GM23248 (cell line): Measurements from ENCODE around the gene CDC27. TPM values are rescaled to one million over a fixed set of nuclear protein-coding genes. Genes with fewer than 3 reads are reported as not detected.

Experiments used
- DNase-seq: peaks from one replicate; pipeline ENCODE4 v3.0.0-alpha.2; 2015
- H2AFZ ChIP-seq: fragments of 200-600 bp; sonication (generic); 2 replicates; pipeline ENCODE4 v1.6.1; 2016; ENCODE audit warnings: antibody characterized with exemption
- H3F3A ChIP-seq: fragments of 200-600 bp; sonication (generic); 2 replicates; pipeline ENCODE4 v1.6.1; 2016; ENCODE audit warnings: mild to moderate bottlenecking, antibody characterized with exemption, mixed run types; ENCODE audit not compliant: insufficient read depth
- H3K27ac ChIP-seq: fragments of 200-600 bp; sonication (generic); 2 replicates; pipeline ENCODE4 v1.5.1; 2016; ENCODE audit warnings: mild to moderate bottlenecking
- H3K27me3 ChIP-seq: fragments of 200-600 bp; sonication (generic); replicated peaks from 2 replicates; pipeline ENCODE4 v1.6.1; 2016; ENCODE audit warnings: mild to moderate bottlenecking; ENCODE audit not compliant: insufficient read depth
- H3K36me3 ChIP-seq: fragments of 200-600 bp; sonication (generic); 2 replicates; pipeline ENCODE4 v1.6.1; 2016; ENCODE audit warnings: low read depth, mild to moderate bottlenecking
- H3K4me1 ChIP-seq: fragments of 200-600 bp; sonication (generic); 2 replicates; pipeline ENCODE4 v1.6.1; 2016; ENCODE audit warnings: mild to moderate bottlenecking; ENCODE audit not compliant: insufficient read depth
- H3K4me2 ChIP-seq: fragments of 200-600 bp; sonication (generic); one replicate; pipeline ENCODE4 v1.6.1; 2016; ENCODE audit warnings: mild to moderate bottlenecking; ENCODE audit not compliant: unreplicated experiment
- H3K4me3 ChIP-seq: fragments of 200-600 bp; sonication (generic); 2 replicates; pipeline ENCODE4 v1.5.1; 2016; ENCODE audit warnings: mild to moderate bottlenecking
- H3K79me2 ChIP-seq: fragments of 200-600 bp; sonication (generic); 2 replicates; pipeline ENCODE4 v1.6.1; 2016; ENCODE audit warnings: mild to moderate bottlenecking; ENCODE audit not compliant: insufficient read depth
- H3K9ac ChIP-seq: fragments of 200-600 bp; sonication (generic); 2 replicates; pipeline ENCODE4 v1.6.1; 2016; ENCODE audit warnings: mild to moderate bottlenecking
- H3K9me2 ChIP-seq: fragments of 200-600 bp; sonication (generic); 2 replicates; pipeline ENCODE4 v1.6.1; 2016; ENCODE audit warnings: mixed run types, mild to moderate bottlenecking, moderate library complexity; ENCODE audit not compliant: insufficient read depth
- H3K9me3 ChIP-seq: fragments of 200-600 bp; sonication (generic); one replicate; pipeline ENCODE4 v1.6.1; 2017; ENCODE audit warnings: low read depth
- H4K20me1 ChIP-seq: fragments of 200-600 bp; sonication (generic); 2 replicates; pipeline ENCODE4 v1.6.0; 2016; ENCODE audit not compliant: insufficient read depth
- EZH2 ChIP-seq: fragments of 200-600 bp; sonication (generic); IDR thresholded peaks from 2 replicates; pipeline ENCODE4 v1.6.1; 2018; ENCODE audit warnings: antibody characterized with exemption, mild to moderate bottlenecking; ENCODE audit not compliant: insufficient read depth, poor library complexity, severe bottlenecking
- EZH2phosphoT487 ChIP-seq: fragments of 200-600 bp; sonication (generic); IDR thresholded peaks from 2 replicates; pipeline ENCODE4 v1.6.1; 2018; ENCODE audit warnings: antibody characterized with exemption, moderate library complexity, mild to moderate bottlenecking, low read depth; ENCODE audit not compliant: insufficient read depth
- WGBS, 2 experiments: methylation state at CpG; one replicate each; pipeline ENCODE4 v1.1.6; 2015 to 2017; ENCODE audit warnings: low lambda C conversion rate in 2 of 2, low coverage in 1 of 2; ENCODE audit errors: missing lambda C conversion rate in 2 of 2; 5-methylcytosine and 5-hydroxymethylcytosine counted together
- in situ Hi-C: fragments of 300-500 bp; cut with MboI; formaldehyde crosslinking; loops from 2 replicates; pipeline ENCODE4 v1.15.0; 2020
- polyA plus RNA-seq: library from polyadenylated mRNA; unstranded; fragments of >200 nt; fragmentation: Nextera tagmentation; extraction: Ambion mirVana; gene quantifications from 2 replicates; pipeline ENCODE4 v1.2.1, GENCODE V29; 2016
- total RNA-seq: library from RNA; depleted of rRNA; stranded (reverse); fragments of >200 nt; shearing (Covaris generic); gene quantifications from 2 replicates; pipeline ENCODE4 v1.2.3, GENCODE V29; 2014

CDC27 gene
- total and polyA plus RNA-seq, 2 experiments from 2014 or later = 91.5 to 106 TPM

DNA sequence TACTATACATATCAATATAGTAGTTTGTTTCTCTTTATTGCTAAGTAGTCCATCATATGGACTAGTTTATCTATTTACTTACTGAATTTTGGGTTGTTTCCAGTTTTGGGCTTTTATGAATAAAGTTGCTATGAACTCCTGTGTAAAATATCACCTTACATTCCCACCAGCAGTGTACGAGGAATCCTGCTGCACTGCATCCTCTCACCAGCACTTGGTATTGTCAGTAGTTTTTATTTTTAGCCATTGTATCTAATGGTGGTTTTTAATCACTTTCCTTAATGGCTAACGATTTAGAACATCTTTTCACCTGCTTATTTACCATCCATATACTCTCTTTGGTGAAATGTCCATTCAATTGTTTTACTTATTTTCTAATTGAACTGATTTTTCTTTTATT is 24.0 kb downstream of the CDC27 start:
- TF ChIP-seq EZH2 (no peak), EZH2phosphoT487 (no peak)
- Histone ChIP-seq H3K27me3 (no peaks in the 10 kb centered on the region), H3K27ac (no peak overlapping the region), H3K36me3 (peaks cover 58% of the 10 kb centered on the region), H3K9me2 (no peaks in the 10 kb centered on the region), H2AFZ (no peak overlapping the region), H4K20me1 (no peaks in the 10 kb centered on the region), H3K4me2 (no peak overlapping the region), H3K4me1 (no peaks in the 10 kb centered on the region), H3K9ac (no peak overlapping the region), H3F3A (0 out of 2 replicates have a peak, but pooled peaks cover 5% of the 10 kb centered on the region), H3K79me2 (peaks cover 100% of the 10 kb centered on the region), H3K9me3 (no peaks in the 10 kb centered on the region), H3K4me3 (no peak overlapping the region)
- in situ Hi-C loops = no loop called here
- no peak for DNase-seq
- 100% methylated on average over 2 of the region's 2 CpGs for WGBS, 2 experiments

DNA sequence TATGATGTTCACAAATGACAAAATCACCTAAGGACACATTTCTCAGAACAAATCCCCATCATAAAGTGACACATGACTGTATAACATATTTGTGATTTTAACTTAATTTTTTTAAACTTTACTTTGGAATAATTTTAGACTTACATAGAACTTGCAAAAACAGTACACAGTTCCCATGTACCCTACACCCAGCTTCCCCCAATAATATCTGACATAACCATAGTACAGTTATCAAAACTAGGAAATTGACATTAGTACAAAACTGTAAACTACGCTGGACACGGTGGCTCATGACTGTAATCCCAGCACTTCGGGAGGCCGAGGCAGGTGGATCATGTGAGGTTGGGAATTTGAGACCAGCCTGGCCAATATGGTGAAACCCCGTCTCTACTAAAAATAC is 24.8 kb downstream of the CDC27 start:
- in situ Hi-C loops = no loop called here
- DNase-seq = no peak
- H3K9ac ChIP-seq = no peak overlapping the region
- no peak overlapping the region for H3K27ac ChIP-seq
- no peak overlapping the region for H2AFZ ChIP-seq
- H3K4me3 ChIP-seq = no peak overlapping the region
- H3K4me2 ChIP-seq = no peak overlapping the region
- H4K20me1 ChIP-seq = no peaks in the 10 kb centered on the region
- no peak for TF ChIP-seq EZH2phosphoT487
- TF ChIP-seq EZH2 = no peak
- H3K36me3 ChIP-seq = peaks cover 57% of the 10 kb centered on the region
- H3K9me2 ChIP-seq = no peaks in the 10 kb centered on the region
- H3K27me3 ChIP-seq = no peaks in the 10 kb centered on the region
- H3F3A ChIP-seq = 0 out of 2 replicates have a peak, but pooled peaks cover 5% of the 10 kb centered on the region
- peaks cover 97% of the 10 kb centered on the region for H3K79me2 ChIP-seq
- WGBS, 2 experiments = 96 to 98% methylated on average over 5 of the region's 5 CpGs
- no peaks in the 10 kb centered on the region for H3K9me3 ChIP-seq
- no peaks in the 10 kb centered on the region for H3K4me1 ChIP-seq

DNA sequence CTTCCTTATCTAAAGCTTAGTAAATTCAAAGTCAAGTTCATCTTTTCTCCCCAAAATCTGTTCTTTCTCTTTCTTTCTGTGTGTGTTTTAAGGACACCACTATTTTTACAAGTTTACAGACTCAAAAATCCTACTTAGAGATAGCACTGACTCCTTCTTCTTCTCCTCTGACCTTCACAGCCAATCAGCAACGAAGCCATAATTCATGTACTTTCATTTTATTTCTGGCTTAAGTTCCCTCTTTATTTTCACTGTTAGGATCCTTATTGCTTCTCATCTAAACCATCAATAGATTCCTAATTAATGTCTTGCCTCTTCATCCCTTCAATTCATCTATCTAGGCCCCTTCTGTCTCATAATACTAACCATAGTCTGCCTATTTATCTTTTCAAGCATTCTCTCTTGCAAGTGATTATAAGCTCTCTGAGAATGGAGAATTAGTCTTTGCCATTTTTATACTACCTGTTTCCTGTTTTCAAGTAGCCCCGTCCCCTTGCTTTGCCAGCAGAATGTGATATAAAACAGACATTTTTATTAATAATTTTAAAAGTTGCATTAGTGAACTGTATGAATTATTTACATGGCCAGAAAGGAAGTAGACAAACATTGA is 27.0 kb downstream of the CDC27 start:
- no peaks in the 10 kb centered on the region for H3K27me3 ChIP-seq
- H2AFZ ChIP-seq = no peak overlapping the region
- H4K20me1 ChIP-seq = no peaks in the 10 kb centered on the region
- DNase-seq = no peak
- H3K36me3 ChIP-seq = peaks cover 63% of the 10 kb centered on the region
- TF ChIP-seq EZH2phosphoT487 (no peak), EZH2 (no peak)
- no peaks in the 10 kb centered on the region for H3K4me1 ChIP-seq
- H3K9ac ChIP-seq = no peak overlapping the region
- in situ Hi-C loops = no loop called here
- no peaks in the 10 kb centered on the region for H3K9me3 ChIP-seq
- peaks cover 96% of the 10 kb centered on the region for H3K79me2 ChIP-seq
- H3K4me3 ChIP-seq = no peak overlapping the region
- H3F3A ChIP-seq = 0 out of 2 replicates have a peak, but pooled peaks cover 5% of the 10 kb centered on the region
- H3K27ac ChIP-seq = no peak overlapping the region
- WGBS, 2 experiments = 93 to 95% methylated on average over 2 of the region's 2 CpGs
- no peaks in the 10 kb centered on the region for H3K9me2 ChIP-seq
- no peak overlapping the region for H3K4me2 ChIP-seq

DNA sequence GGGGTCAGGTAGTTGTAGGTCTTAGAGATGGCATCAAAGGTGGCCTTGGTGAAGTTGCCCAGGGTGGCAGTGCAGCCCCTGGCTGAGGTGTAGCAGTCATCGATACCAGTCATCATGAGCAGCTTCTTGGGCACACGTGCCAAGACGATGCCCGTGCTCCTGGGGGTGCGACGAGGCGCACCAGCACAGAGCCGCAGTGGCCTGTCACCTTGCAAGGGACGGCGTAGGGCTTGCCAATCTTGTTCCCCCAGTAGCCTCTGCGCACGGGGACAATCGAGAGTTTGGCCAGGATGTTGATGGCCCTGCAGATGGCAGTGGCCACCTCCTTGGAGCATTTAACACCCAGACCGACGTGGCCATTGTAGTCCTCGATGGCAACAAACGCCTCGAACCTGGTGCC is 29.8 kb downstream of the CDC27 start:
- H3K79me2 ChIP-seq = peaks cover 93% of the 10 kb centered on the region
- no peak overlapping the region for H3K4me2 ChIP-seq
- in situ Hi-C loops = no loop called here
- H3K27me3 ChIP-seq = no peaks in the 10 kb centered on the region
- TF ChIP-seq EZH2phosphoT487 = no peak
- TF ChIP-seq EZH2 = no peak
- H3K4me3 ChIP-seq = no peak overlapping the region
- no peak overlapping the region for H2AFZ ChIP-seq
- no peak for DNase-seq
- no peak overlapping the region for H3K9ac ChIP-seq
- H4K20me1 ChIP-seq = no peaks in the 10 kb centered on the region
- 96 to 97% methylated on average over 14 to 18 of the region's 18 CpGs for WGBS, 2 experiments
- H3F3A ChIP-seq = peaks cover 9% of the 10 kb centered on the region; the same call in 1 of the 2 replicates
- no peaks in the 10 kb centered on the region for H3K9me3 ChIP-seq
- H3K4me1 ChIP-seq = no peaks in the 10 kb centered on the region
- H3K9me2 ChIP-seq = no peaks in the 10 kb centered on the region
- H3K27ac ChIP-seq = no peak overlapping the region
- H3K36me3 ChIP-seq = peaks cover 67% of the 10 kb centered on the region

DNA sequence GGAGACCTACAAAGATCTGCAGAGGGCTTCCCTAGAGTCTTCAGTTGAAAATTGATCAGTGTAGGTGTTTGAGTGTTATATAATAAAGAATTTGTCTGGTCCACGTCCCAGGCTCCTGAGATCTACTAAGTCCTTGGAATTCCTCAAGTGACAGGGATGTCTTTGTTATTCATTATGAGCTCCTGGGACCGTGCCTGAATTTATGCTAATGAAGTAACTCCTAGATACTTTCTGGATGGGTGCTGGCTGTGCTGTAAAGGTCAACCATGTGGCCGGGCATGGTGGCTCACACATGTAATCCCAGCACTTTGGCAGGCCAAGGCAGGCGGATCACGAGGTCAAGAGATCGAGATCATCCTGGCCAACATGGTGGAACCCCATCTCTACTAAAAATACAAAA is 43.7 kb downstream of the CDC27 start:
- no peak overlapping the region for H3K4me2 ChIP-seq
- no peaks in the 10 kb centered on the region for H3K9me2 ChIP-seq
- H3K27me3 ChIP-seq = no peaks in the 10 kb centered on the region
- H3K4me1 ChIP-seq = no peaks in the 10 kb centered on the region
- DNase-seq = no peak
- H3K9ac ChIP-seq = no peak overlapping the region
- no peaks in the 10 kb centered on the region for H3F3A ChIP-seq
- H3K4me3 ChIP-seq = no peak overlapping the region
- WGBS, 2 experiments = 95 to 96% methylated on average over 6 of the region's 6 CpGs
- no peaks in the 10 kb centered on the region for H3K9me3 ChIP-seq
- TF ChIP-seq EZH2 (no peak), EZH2phosphoT487 (no peak)
- in situ Hi-C loops = no loop called here
- no peaks in the 10 kb centered on the region for H4K20me1 ChIP-seq
- peaks cover 68% of the 10 kb centered on the region for H3K36me3 ChIP-seq
- peaks cover 69% of the 10 kb centered on the region for H3K79me2 ChIP-seq
- no peak overlapping the region for H2AFZ ChIP-seq
- H3K27ac ChIP-seq = no peak overlapping the region
